ENCODE data around the gene TMEM123. TPM values are rescaled to one million over a fixed set of nuclear protein-coding genes. Genes with fewer than 3 reads are reported as not detected.

Gene TMEM123
- total and polyA plus RNA-seq, 2 of the 8 experiments (the other 6 are each of a cell fraction or from before 2014, with no cell fraction given) = 75.5 to 80.1 TPM

- no peak for TF ChIP-seq CHD7 (IDR thresholded peaks at IDR 0.05; ENCODE audit: insufficient replicate concordance, low read length)
- no peak for TF ChIP-seq ZNF274 (IDR thresholded peaks at IDR 0.05; ENCODE audit: borderline replicate concordance, extremely low read depth, low read length)
- no peak for TF ChIP-seq BRCA1 (IDR thresholded peaks at IDR 0.05; ENCODE audit: low read depth, low read length)
- no peak for TF ChIP-seq BCL11A (IDR thresholded peaks at IDR 0.05; ENCODE audit: low read depth in 2 of 2, low read length in 2 of 2)
- no peak for TF ChIP-seq HDAC6 (IDR thresholded peaks at IDR 0.05; ENCODE audit: low read depth, low read length)
- no peak for TF ChIP-seq HDAC2 (IDR thresholded peaks at IDR 0.05; ENCODE audit: borderline replicate concordance in 1 of 2, low read depth in 2 of 2, low read length in 2 of 2)
- no peak for TF ChIP-seq KDM5A (IDR thresholded peaks at IDR 0.05; ENCODE audit: low read length)
Observed at GRCh38 chr11:102386136-102386734, 66.3 kb downstream of the TMEM123 start (continued).
